Effector CD8-positive, alpha-beta T cell (primary cell): ENCODE data around the gene MRPL10.

Experiments
- DNase-seq: peaks from one replicate; lab custom pipeline; 2025; lab: John Stamatoyannopoulos, UW
- total RNA-seq, 4 experiments: gene quantifications; one replicate each; lab custom pipeline; 2026; lab: John Stamatoyannopoulos, UW

The MRPL10 gene
- 38.4 to 85.5 (median 72.1) reads per million in 4 experiments for total RNA-seq

DNA sequence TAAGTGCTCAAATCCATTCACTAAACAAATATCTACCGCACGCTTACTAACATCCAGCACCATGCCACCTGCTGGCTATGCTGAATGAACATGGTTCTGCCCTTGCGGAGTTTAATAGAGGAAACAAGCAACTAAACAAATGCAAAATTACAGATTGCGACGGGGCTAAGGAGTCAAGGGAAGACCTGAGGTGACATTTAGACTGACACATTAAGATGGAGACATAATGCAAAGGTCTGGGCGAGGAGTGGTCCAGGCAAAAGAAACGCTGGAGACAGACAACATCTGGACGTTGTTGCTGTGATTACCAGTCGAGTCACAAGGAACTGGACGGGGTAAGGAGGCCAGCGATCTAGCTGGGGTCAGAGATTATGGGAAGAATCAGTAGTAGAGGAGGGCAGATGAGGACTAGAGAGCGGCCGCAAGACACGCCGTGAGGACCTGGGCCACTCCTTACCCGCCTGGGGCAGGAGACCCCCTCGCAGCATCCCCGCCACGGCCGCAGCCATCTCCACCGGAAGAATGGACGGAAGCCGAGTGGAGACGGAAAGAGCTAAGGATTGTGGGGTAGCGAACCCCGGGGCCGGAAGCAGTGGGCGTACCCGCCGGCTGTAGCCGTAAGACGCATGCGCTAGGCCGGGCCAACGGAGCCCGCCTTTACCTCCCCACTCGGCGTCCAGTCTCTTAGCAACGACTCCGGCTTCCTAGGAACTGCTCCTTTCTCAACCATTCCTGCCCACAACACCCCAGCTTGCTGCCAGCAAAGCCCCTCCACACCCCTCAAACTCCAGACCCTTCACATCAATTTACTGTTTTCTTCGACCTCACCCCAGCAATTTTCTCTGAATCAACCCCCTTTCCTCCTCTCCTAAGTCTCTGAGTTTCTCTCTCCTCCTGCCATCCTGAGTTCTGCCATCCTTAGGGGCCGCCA, at the start of gene MRPL10, which contains the start of gene LRRC46:
Gene MRPL10 (minus strand): TSS at position 539 of the 931 bp plus-strand sequence. CDS start 30 bp downstream, at position 509.
Gene LRRC46 (plus strand): TSS at position 668 of the 931 bp plus-strand sequence. CDS start 320 bp downstream, outside the sequence.
- DNase-seq: peak; percentile 84

DNA sequence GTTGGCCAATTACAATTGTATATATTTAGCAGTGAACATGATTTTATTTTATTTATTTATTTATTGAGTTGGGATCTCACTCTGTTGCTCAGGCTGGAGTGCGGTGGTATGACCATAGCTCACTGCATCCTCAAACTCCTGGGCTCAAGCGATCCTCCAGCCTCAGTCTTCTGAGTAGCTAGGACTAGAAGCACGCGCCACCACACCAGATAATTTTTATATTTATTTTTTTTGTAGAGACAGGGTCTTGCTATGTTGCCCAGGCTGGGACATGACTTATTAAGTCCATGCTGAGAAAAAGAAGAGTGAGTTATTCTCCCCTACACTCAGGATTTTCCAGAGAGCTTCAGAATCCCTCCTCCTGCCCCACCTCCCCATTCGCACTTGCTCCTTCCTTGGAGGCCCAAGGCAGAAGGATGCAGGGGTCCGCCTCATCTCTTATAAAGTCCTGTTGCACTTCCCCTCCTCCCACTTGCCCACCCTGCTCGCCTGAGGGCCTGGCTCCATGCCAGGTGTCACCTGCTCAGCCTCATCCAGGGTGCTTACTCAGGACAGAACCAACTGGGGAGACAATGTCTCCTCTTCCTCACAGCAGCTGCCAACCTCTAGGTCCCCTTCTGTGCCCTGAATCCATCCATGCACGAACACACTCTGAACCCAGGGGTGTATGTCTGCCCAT, 48.6 kb upstream of the MRPL10 start:
- no peak for DNase-seq

DNA sequence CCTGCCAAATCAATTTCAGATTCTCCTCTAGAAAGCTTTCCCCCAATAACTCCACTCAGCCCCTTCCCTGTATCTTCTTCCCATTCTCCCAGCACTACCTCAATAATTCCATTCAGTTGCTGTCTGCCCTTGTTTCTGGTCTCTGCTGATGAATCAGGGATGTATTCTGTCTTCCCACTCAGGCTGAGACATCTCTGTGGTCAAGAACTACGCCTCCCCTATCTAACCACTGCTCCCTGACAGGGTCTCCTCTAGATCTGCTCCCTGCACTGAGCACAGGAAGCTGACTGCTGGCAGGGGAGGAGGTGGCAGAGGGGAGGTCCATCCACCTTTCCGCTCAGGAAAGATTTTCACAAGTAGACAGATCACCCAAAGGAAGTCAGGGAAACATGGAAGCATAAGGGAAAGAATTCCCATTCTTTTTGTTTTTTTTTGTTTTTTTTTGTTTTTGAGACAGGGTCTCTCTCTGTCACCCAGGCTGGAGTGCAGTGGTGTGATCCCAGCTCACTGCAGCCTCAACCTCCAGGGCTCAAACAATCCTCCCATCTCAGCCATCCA, 47.8 kb upstream of the MRPL10 start:
- no peak for DNase-seq

GRCh38 chr17:47878203-47879027, 47.1 kb upstream of the MRPL10 start:
- no peak for DNase-seq

- no peak for DNase-seq
Observed at GRCh38 chr17:47877368-47878034, 46.2 kb upstream of the MRPL10 start.

GRCh38 chr17:47875011-47875985, 44.0 kb upstream of the MRPL10 start:
- no peak for DNase-seq

- no peak for DNase-seq
Observed at GRCh38 chr17:47873200-47874090, 42.1 kb upstream of the MRPL10 start.

- no peak for DNase-seq
Observed at GRCh38 chr17:47872651-47873161, 41.4 kb upstream of the MRPL10 start.

DNA sequence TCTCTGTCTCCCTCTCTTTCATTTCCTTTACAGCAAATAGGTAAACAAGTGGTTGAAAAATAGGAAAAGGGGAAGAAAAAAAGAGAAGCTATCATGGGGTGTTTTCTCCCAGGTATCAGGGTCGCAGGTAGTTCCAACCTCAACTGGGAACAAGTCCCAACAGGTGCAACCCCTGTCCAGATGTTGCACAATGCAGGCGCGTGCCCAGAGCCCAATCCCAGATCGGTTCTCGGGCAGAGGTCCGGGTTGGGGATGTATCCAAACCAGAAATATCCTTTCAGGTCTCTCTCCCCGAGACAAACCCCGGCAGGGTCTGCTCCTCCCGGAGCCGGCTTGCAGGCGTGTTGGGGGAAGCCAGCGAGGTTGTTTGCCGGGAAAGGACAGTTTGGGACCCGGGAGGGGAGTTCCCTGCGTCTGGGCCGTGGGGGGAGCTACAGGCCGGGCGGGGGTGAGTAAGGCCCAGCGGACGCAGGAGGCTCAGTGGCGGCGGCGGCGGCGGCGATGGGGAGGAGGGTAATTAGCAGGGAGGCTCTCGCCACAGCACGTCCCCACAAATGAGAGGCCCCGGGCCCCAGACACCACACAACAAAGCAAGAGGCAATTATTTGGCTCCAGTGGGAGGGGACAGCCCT, 40.8 kb upstream of the MRPL10 start:
- DNase-seq: no peak

DNA sequence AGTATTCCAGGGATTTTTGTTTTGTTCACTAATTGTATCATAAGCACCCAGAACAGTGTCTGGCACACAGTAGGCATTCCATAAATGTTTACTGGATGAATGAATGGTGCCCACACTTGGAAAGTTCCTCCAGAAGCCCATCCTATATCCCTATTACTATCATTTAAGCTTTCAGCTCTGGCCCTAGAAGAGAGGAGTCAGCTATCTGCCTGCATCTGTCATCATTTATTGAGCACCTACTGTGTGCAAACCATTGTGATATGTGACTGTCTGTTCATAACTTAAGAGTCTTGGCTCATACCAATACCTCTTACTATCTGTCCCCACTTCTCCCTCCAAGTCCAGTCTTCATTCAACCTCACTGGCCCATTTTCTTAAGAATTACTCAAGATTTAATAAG, 39.7 kb upstream of the MRPL10 start:
- DNase-seq: no peak

- no peak for DNase-seq
Observed at GRCh38 chr17:47870056-47870455, 38.7 kb upstream of the MRPL10 start.

GRCh38 chr17:47869114-47869513, 37.8 kb upstream of the MRPL10 start:
- no peak for DNase-seq

GRCh38 chr17:47867813-47868533, 36.6 kb upstream of the MRPL10 start:
- no peak for DNase-seq

- DNase-seq: no peak
Observed at GRCh38 chr17:47866941-47867340, 35.6 kb upstream of the MRPL10 start.

DNA sequence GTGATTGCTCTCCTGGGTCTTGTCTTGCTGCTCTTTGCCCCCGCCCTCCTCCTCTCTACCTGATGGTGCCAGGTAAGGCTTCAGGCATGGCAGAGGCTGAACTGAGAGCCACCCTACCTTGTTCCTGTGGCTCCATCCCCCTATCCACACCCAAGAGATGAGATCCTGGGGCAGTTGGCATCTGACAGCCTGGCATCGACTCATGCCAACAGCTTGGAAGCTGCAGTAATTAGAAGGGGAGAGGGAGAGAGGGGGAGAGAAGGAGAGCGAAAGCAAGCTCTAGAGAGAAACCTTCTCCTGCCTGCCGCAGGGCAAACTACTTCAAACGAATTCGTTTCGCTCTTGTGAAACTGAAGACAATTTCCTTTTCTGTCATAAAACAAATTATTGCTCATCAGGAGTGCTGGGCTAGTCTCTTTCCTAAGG, 33.5 kb upstream of the MRPL10 start:
- no peak for DNase-seq

- no peak for DNase-seq
Observed at GRCh38 chr17:47862621-47863440, 31.5 kb upstream of the MRPL10 start.
